B cell (primary cell): ENCODE measurements around the gene CNTNAP2. TPM values are rescaled to one million over a fixed set of nuclear protein-coding genes. Genes with fewer than 3 reads are reported as not detected.

Experiments used
- ATAC-seq: fragments of 200-7000 bp; cut with Tn5 transposase; one replicate; pipeline ENCODE4 v1.10.0; 2021; ENCODE audit warnings: low read depth, mild to moderate bottlenecking, moderate number of reproducible peaks, moderate library complexity
- CTCF ChIA-PET: fragments of 350-600 bp; sonication (Branson Sonifier 250); formaldehyde crosslinking; loops from one replicate; lab custom pipeline; 2021; ENCODE audit warnings: antibody characterized with exemption, inconsistent platforms; lab: Charles Lee
- POLR2A ChIA-PET: fragments of 350-600 bp; sonication (Branson Sonifier 250); formaldehyde crosslinking; loops from one replicate; lab custom pipeline; 2021; ENCODE audit warnings: antibody characterized with exemption; lab: Charles Lee
- DNase-seq: peaks from one replicate; pipeline ENCODE4 v3.0.0; 2013
- H2AFZ ChIP-seq: 2 replicates; pipeline ENCODE4 v1.6.1; 2012; ENCODE audit warnings: mild to moderate bottlenecking, low read depth, low read length; ENCODE audit not compliant: insufficient read depth, poor library complexity, severe bottlenecking
- H3K27ac ChIP-seq, 2 donors: 1 replicate in 1 of 2; 2 replicates in 1 of 2; pipeline ENCODE4 v1.5.1; 2012 to 2013; ENCODE audit warnings: low read length in 2 of 2, mild to moderate bottlenecking in 2 of 2, moderate library complexity in 1 of 2
- H3K27me3 ChIP-seq, 4 experiments: fragments of 200-600 bp in 1 of 4; sonication (generic) in 1 of 4; replicated peaks in 1 of 4; 1 replicate in 2 of 4; 2 replicates in 2 of 4; pipeline versions ENCODE4 v1.6.1 to v1.7.0; 2013 to 2016; ENCODE audit warnings: low read length in 3 of 4, mild to moderate bottlenecking in 2 of 4, mixed read lengths in 1 of 4, moderate library complexity in 1 of 4; ENCODE audit not compliant: insufficient read depth in 4 of 4, control insufficient read depth in 3 of 4; ENCODE audit errors: control extremely low read depth in 1 of 4
- H3K36me3 ChIP-seq, 2 experiments: replicated peaks in 1 of 2; 1 replicate in 1 of 2; 2 replicates in 1 of 2; pipeline versions ENCODE4 v1.6.1 to v1.7.1; 2013; ENCODE audit warnings: low read length in 1 of 2; ENCODE audit not compliant: insufficient read depth in 2 of 2, control insufficient read depth in 1 of 2; ENCODE audit errors: control extremely low read depth in 1 of 2, extremely low read depth in 1 of 2
- H3K4me1 ChIP-seq, 2 donors: fragments of 200-600 bp in 1 of 2; sonication (generic) in 1 of 2; 1 replicate in 1 of 2; 2 replicates in 1 of 2; pipeline versions ENCODE4 v1.5.1 to v1.6.1; 2013 to 2017; ENCODE audit warnings: low read length in 2 of 2; ENCODE audit not compliant: control insufficient read depth in 2 of 2, insufficient read depth in 2 of 2
- H3K4me2 ChIP-seq: replicated peaks from 2 replicates; pipeline ENCODE3; 2012; ENCODE audit warnings: mild to moderate bottlenecking, low read depth, low read length; ENCODE audit not compliant: poor library complexity, severe bottlenecking
- H3K4me3 ChIP-seq, 5 experiments: fragments of 200-600 bp in 1 of 5; sonication (generic) in 1 of 5; 1 replicate in 3 of 5; 2 replicates in 2 of 5; pipeline versions ENCODE4 v1.5.1 to v1.7.0; 2011 to 2016; ENCODE audit warnings: low read length in 4 of 5, mild to moderate bottlenecking in 4 of 5, low read depth in 2 of 5, control low read depth in 1 of 5, moderate library complexity in 1 of 5; ENCODE audit not compliant: insufficient read depth in 1 of 5; ENCODE audit errors: control extremely low read depth in 1 of 5, extremely low read depth in 1 of 5
- H3K79me2 ChIP-seq: fragments of 200-600 bp; sonication (generic); one replicate; pipeline ENCODE4 v1.6.0; 2016; ENCODE audit warnings: low read length; ENCODE audit not compliant: control insufficient read depth, insufficient read depth
- H3K9ac ChIP-seq: fragments of 200-600 bp; sonication (generic); 2 replicates; pipeline ENCODE4 v1.6.1; 2017; ENCODE audit warnings: mild to moderate bottlenecking, low read length, moderate library complexity
- H3K9me3 ChIP-seq, 3 donors: one replicate each; pipeline versions ENCODE4 v1.6.1 to v1.7.1; 2013; ENCODE audit warnings: low read length in 2 of 3; ENCODE audit not compliant: control insufficient read depth in 2 of 3, insufficient read depth in 1 of 3; ENCODE audit errors: control extremely low read depth in 1 of 3
- H4K20me1 ChIP-seq: 2 replicates; pipeline ENCODE4 v1.6.0; 2012; ENCODE audit warnings: mild to moderate bottlenecking, low read length; ENCODE audit not compliant: insufficient read depth, control insufficient read depth, poor library complexity, severe bottlenecking
- H3K27ac Mint-ChIP-seq: one replicate; pipeline ENCODE4 v1.8.0; 2021; ENCODE audit warnings: mixed read lengths
- H3K27me3 Mint-ChIP-seq: one replicate; pipeline ENCODE4 v1.8.0; 2021; ENCODE audit warnings: mixed read lengths
- H3K4me1 Mint-ChIP-seq: one replicate; pipeline ENCODE4 v1.8.0; 2021; ENCODE audit warnings: mixed read lengths
- H3K4me3 Mint-ChIP-seq: one replicate; pipeline ENCODE4 v1.8.0; 2021; ENCODE audit warnings: mixed read lengths
- H3K9me3 Mint-ChIP-seq: one replicate; pipeline ENCODE4 v1.8.0; 2022; ENCODE audit warnings: mixed read lengths; ENCODE audit not compliant: insufficient read depth
- CTCF ChIP-seq: fragments of 200-600 bp; IDR thresholded peaks from one replicate; pipeline ENCODE4 v1.8.0; 2022; ENCODE audit warnings: antibody characterized with exemption, mild to moderate bottlenecking
- EZH2 ChIP-seq: IDR thresholded peaks from 2 replicates; pipeline ENCODE4 v1.6.1; 2012; ENCODE audit warnings: borderline replicate concordance, low read depth, mild to moderate bottlenecking, moderate library complexity, low read length; ENCODE audit not compliant: insufficient read depth, poor library complexity, severe bottlenecking
- WGBS: methylation state at CpG from one replicate; pipeline ENCODE4 v1.1.5; 2013; ENCODE audit warnings: missing lambda C conversion rate; ENCODE audit not compliant: insufficient coverage; 5-methylcytosine and 5-hydroxymethylcytosine counted together
- intact Hi-C: fragments of 100-400 bp; cut with micrococcal nuclease; formaldehyde crosslinking; loops from one replicate; pipeline ENCODE4 v1.10.0; 2022
- polyA plus RNA-seq: library from polyadenylated mRNA; depleted of rRNA; stranded (reverse); fragments of >200 nt; gene quantifications from 2 replicates; pipeline ENCODE4 v1.2.3, GENCODE V29; 2012
- total RNA-seq, 2 donors: library from RNA; stranded (reverse); fragments of 120-200 nt in 1 of 2; gene quantifications; 1 replicate in 1 of 2; 2 replicates in 1 of 2; pipeline versions ENCODE4 v1.2.3 to v1.2.4, GENCODE V29; 2013 to 2022

The CNTNAP2 gene
- total and polyA plus RNA-seq, 2 donors (not counting 1 experiment from before 2014, with no cell fraction given) = 7.4 to 16.6 TPM

- H3K4me2 ChIP-seq = no peak overlapping the region
- no peaks in the 10 kb centered on the region for H3K9me3 ChIP-seq
- intact Hi-C loops = no loop called here
- H3K9me3 Mint-ChIP-seq = no peaks in the 10 kb centered on the region
- H2AFZ ChIP-seq = no peak overlapping the region
- WGBS = 64% methylated on average over 3 of the region's 4 CpGs
- POLR2A ChIA-PET = no interaction called here
- H3K27ac ChIP-seq = no peak overlapping the region
- no peaks in the 10 kb centered on the region for H4K20me1 ChIP-seq
- no peak overlapping the region for H3K9ac ChIP-seq
- no peaks in the 10 kb centered on the region for H3K79me2 ChIP-seq
- ATAC-seq (no peak), DNase-seq (no peak)
- no peak overlapping the region for H3K4me3 ChIP-seq
- TF ChIP-seq CTCF = no peak
- no peak for TF ChIP-seq EZH2
- H3K4me1 ChIP-seq = no peaks in the 10 kb centered on the region
- no peaks in the 10 kb centered on the region for H3K36me3 ChIP-seq
- no peaks in the 10 kb centered on the region for H3K27me3 Mint-ChIP-seq
- CTCF ChIA-PET = no interaction called here
- no peaks in the 10 kb centered on the region for H3K27me3 ChIP-seq
- H3K4me1 Mint-ChIP-seq = no peaks in the 10 kb centered on the region
- no peak overlapping the region for H3K4me3 Mint-ChIP-seq
- no peak overlapping the region for H3K27ac Mint-ChIP-seq
These were observed 592.9 kb downstream of the CNTNAP2 start for GRCh38 chr7:146709451-146710027.

GRCh38 chr7:146713205-146713604, 596.6 kb downstream of the CNTNAP2 start:
- Histone ChIP-seq H3K79me2 (no peaks in the 10 kb centered on the region), H3K4me1 (no peaks in the 10 kb centered on the region), H3K4me2 (no peak overlapping the region), H3K27ac (no peak overlapping the region), H4K20me1 (no peaks in the 10 kb centered on the region), H3K9ac (no peak overlapping the region), H3K4me3 (no peak overlapping the region), H3K9me3 (no peaks in the 10 kb centered on the region), H2AFZ (no peak overlapping the region), H3K36me3 (no peaks in the 10 kb centered on the region), H3K27me3 (no peaks in the 10 kb centered on the region)
- no peak for TF ChIP-seq EZH2
- no peak for TF ChIP-seq CTCF
- no peak overlapping the region for H3K27ac Mint-ChIP-seq
- no CpG with 5 or more reads among the region's 1 CpG for WGBS
- no peak overlapping the region for H3K4me3 Mint-ChIP-seq
- H3K27me3 Mint-ChIP-seq = no peaks in the 10 kb centered on the region
- intact Hi-C loops = no loop called here
- H3K4me1 Mint-ChIP-seq = no peaks in the 10 kb centered on the region
- DNase-seq (no peak), ATAC-seq (no peak)
- POLR2A ChIA-PET = no interaction called here
- no peaks in the 10 kb centered on the region for H3K9me3 Mint-ChIP-seq
- CTCF ChIA-PET = no interaction called here
